SK-N-DZ (cell line): ENCODE data around the gene TCF7L2.
"Not testable (repeated sequence)": the region's sequence is repeated elsewhere in the genome, so short reads cannot be mapped to it uniquely, and the experiment has no call there.

ENCODE experiments used
- DNase-seq: peaks from one replicate; pipeline ENCODE4 v3.0.0-alpha.2; 2015; ENCODE audit warnings: low spot score

The TCF7L2 gene

DNA sequence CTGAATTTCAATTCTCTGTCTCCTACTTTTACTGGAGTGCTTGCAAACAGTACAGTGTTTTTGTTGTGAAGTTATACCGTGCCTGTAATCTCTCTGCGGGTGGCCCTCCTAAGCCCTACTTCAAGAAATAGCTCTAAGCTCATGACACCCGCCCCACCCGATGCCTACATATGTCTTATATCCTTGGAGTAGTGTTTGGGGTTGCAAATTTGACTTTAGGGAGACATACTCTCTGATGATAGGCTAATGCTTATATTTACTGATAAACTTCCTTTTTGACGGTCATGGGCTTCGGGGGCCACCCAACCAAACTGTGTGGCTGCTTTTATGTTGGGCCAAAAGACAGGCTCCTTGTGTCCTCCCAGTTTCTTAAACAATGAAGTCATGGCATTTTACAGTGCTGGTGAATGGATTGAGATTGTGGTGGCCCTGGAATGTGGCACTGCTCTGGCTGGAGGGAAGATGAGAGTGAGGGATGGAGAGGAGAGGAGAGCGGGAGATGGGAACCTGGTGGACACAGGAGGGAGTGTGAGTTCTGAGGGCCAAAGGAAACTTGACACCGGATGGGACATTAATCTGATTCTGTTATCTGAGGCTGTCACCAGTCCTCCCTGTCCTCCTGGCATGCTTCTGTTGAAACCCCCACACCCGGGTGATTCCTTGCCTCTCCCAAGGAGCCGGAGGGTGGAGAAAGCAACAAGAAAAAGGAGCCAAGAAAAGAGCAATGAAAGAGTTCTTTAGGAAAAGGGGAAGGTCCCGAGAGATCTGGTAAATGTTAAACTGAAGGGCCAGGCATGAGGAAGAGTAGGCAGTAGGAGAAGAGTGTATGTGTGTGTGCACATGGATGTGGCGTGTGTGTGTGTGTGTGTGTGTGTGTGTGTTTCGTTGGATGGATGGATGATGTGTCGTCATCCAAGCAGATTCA lies 113.3 kb downstream of the TCF7L2 start:
- DNase-seq, result peak; percentile 91

GRCh38 chr10:113064039-113064438 lies 114.0 kb downstream of the TCF7L2 start:
- DNase-seq, result no peak

DNA sequence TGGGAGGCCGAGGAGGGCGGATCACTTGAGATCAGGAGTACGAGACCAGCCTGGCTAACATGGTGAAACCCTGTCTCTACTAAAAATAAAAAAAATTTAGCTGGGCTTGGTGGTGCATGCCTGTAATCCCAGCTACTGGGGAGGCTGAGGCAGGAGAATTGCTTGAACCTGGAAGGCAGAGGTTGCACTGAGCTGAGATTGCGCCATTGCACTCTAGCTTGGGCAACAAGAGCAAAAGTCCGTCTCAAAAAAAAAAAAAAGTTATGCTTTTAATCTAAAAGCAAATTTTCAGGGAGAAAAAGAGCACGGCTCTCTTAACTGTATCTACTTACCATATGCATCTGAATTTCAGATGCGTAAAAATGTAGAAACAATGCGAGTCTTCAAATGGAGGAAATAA lies 116.1 kb downstream of the TCF7L2 start:
- DNase-seq, result not testable (repeated sequence)

DNA sequence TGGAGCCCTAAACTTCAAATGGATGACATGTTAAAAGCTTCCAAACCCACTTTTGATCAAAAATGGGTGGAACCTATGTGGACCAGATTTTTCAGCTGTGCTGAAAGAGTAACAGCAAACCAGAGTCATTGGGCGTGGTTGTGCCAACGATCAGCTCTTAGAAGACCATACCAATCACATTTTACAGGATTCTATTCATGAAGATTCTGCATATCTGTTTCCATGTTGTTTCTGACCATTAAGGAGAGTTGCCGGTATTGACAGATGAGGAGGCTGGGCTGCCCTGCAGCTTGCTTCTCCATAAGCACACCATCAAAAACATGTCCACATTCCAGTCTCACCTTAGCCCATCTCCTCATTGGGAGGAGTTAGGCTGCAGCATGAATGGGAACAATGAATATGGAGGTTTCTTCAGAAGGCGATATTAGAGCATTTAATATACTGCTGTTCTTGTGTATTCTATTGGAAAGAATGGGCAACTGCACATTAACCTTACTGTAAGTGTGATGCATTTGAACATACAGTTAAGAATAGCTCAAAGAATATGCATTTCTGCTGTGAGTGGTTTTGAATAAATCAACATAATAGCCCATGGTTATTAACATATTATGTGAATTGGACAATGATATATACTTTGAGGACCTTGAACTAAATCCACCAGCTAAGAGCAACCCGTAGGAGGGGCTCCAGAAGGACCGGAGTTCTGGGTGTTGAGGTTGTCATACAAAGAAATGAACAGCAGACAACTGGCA lies 116.7 kb downstream of the TCF7L2 start:
- no peak for DNase-seq

DNA sequence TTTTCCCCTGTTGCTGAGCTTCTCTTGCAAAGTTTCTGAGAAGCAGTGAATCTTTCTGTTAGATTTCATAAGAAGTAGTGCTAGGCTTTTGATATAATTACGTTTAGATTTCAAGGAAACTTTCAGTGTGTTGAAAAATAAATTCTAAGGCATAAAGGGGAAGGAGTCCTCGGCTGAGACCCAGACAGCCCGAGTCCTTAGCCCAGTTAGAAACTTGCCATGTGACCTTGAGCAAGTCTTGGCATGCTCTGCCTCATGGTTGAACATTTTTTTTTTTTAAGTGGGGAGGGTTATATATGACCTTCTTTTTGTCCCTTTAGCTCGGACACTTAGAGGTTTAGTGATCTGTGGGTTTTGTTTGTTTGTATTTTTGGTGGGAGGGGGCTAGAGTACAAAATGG lies 117.5 kb downstream of the TCF7L2 start:
- no peak for DNase-seq

DNA sequence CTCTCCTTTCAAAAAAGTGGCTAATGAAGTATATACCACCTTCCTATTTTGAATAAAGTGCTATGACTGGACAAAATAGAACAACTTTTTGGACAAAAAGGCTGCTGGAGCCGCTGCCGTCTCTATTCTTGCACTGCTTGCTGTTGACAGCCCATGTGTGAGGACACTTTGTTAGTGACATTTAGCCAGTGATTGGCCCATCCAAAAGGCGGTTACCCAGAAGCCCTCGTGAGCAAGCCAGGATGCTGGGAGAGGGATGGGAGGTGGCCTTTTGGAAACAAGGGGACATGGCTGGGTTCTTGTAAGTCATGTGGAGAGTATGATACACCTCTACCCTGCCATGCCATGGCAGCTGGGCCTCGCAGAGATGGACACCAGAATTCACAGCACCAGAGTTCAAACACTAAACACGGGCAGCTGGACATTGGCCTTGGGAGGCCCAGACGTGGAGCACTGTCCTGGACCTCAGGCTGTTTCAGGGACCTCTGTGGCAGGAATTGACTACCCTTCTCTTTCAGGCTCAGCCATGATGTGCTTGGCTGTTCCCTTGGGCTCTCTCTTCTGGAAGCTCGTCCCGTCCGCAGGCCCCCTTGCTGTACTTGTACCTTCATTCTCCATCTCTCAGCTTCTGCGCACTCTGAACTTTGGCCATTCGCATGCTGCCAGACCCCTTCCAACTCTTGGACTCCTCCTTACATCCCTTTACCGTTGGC lies 118.3 kb downstream of the TCF7L2 start:
- no peak for DNase-seq

DNA sequence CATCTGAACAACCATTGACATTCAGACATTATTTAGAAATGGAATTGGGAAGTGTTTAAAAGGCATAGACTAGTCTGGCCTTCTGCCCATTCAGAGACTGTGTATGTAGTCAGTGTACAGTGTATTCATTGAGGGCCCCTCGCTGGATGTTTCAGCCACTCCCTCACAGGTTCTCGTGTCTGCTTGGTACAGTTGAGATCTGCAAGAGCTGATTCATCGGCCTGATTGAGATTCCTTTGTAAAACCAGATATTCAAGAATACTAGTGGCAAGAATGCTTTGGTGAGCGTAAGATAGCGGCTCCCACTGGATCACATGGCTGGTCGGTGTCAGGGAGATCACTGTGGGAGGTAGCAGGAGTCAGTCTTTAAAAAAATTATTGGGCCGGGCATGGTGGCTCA lies 119.5 kb downstream of the TCF7L2 start:
- no peak for DNase-seq

DNA sequence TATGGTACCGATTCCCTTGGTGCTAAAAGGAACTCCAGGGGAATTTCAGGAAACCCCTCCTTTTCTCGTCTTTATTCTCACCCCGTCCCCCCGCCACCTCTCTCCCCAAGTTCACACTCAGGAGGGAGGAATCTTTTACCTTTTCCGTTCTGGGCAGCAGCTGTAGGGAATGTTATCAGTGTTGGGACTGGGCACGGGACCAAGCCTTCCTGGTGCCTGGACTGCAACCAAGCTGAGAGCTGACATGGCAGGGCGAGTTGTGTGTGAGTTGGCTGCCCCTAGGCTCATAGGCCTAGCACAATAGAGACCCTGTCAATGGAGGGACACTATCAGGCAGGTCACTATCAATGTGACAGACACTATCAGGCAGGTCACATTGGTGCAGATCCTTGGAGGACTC lies 121.4 kb downstream of the TCF7L2 start:
- DNase-seq, result no peak

GRCh38 chr10:113073549-113074189 lies 123.6 kb downstream of the TCF7L2 start:
- DNase-seq, result peak; percentile 33

DNA sequence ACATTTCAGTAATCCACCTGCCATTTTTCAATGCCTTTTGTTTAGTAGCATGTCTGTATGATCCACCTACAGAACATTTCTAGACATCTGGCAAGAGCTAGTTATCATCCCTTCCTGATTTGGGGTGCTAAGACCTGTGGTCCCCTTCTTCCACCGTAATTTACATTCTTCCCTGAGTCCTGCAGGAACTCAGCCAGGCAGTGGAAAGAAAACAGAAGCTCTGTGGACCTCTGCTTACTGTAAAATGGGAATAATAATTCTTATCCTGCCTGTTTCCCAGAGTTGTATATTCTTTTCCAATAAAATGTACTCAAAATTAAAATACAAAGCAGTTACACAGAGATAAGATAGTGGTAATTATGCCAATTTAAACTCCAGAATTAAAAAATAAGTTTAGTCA lies 126.9 kb downstream of the TCF7L2 start:
- no peak for DNase-seq

- DNase-seq, result no peak
These were observed 128.3 kb downstream of the TCF7L2 start for GRCh38 chr10:113078282-113078907.

GRCh38 chr10:113080061-113080924 lies 130.2 kb downstream of the TCF7L2 start:
- DNase-seq, result no peak

- DNase-seq, result no peak
These were observed 130.8 kb downstream of the TCF7L2 start for GRCh38 chr10:113080925-113081229.

- DNase-seq, result no peak
These were observed 134.0 kb downstream of the TCF7L2 start for GRCh38 chr10:113084031-113084430.

GRCh38 chr10:113085776-113086175 lies 135.7 kb downstream of the TCF7L2 start:
- no peak for DNase-seq

GRCh38 chr10:113086282-113086681 lies 136.2 kb downstream of the TCF7L2 start:
- no peak for DNase-seq

GRCh38 chr10:113087165-113088029 lies 137.3 kb downstream of the TCF7L2 start:
- no peak for DNase-seq

- no peak for DNase-seq
These were observed 138.1 kb downstream of the TCF7L2 start for GRCh38 chr10:113088194-113088593.

- DNase-seq, result no peak
These were observed 139.5 kb downstream of the TCF7L2 start for GRCh38 chr10:113089551-113089950.
